GM23338 (cell line): ENCODE measurements around the gene DPT. TPM values are rescaled to one million over a fixed set of nuclear protein-coding genes. Genes with fewer than 3 reads are reported as not detected.

Experiments
- ATAC-seq: fragments of 200-7000 bp; cut with Tn5 transposase; 3 replicates; pipeline ENCODE4 v1.9.1; 2020
- DNase-seq: peaks from one replicate; pipeline ENCODE4 v3.0.0-alpha.2; 2015; ENCODE audit warnings: low spot score
- H2AFZ ChIP-seq: fragments of 200-600 bp; sonication (generic); 2 replicates; pipeline ENCODE4 v1.8.0; 2016; ENCODE audit warnings: antibody characterized with exemption, mild to moderate bottlenecking, moderate library complexity
- H3F3A ChIP-seq: fragments of 200-600 bp; sonication (generic); replicated peaks from 2 replicates; pipeline ENCODE4 v1.8.0; 2017; ENCODE audit warnings: antibody characterized with exemption, mixed run types, low read depth
- H3K27ac ChIP-seq: fragments of 200-600 bp; sonication (generic); 2 replicates; pipeline ENCODE4 v1.6.1; 2016; ENCODE audit warnings: low read depth
- H3K27me3 ChIP-seq: fragments of 200-600 bp; sonication (generic); 2 replicates; pipeline ENCODE4 v1.8.0; 2016; ENCODE audit warnings: mild to moderate bottlenecking, mixed run types, moderate library complexity; ENCODE audit not compliant: insufficient read depth
- H3K36me3 ChIP-seq: fragments of 200-600 bp; sonication (generic); 2 replicates; pipeline ENCODE4 v1.8.0; 2016; ENCODE audit warnings: mild to moderate bottlenecking; ENCODE audit not compliant: insufficient read depth
- H3K4me1 ChIP-seq: fragments of 200-600 bp; sonication (generic); 2 replicates; pipeline ENCODE4 v1.8.0; 2016; ENCODE audit warnings: mild to moderate bottlenecking, moderate library complexity; ENCODE audit not compliant: insufficient read depth
- H3K4me2 ChIP-seq: fragments of 200-600 bp; sonication (generic); 2 replicates; pipeline ENCODE4 v1.7.1; 2017; ENCODE audit warnings: mixed run types
- H3K4me3 ChIP-seq: fragments of 200-600 bp; sonication (generic); 2 replicates; pipeline ENCODE4 v1.6.1; 2016; ENCODE audit warnings: mixed run types
- H3K79me2 ChIP-seq: fragments of 200-600 bp; sonication (generic); replicated peaks from 2 replicates; pipeline ENCODE4 v1.8.0; 2017; ENCODE audit warnings: mild to moderate bottlenecking; ENCODE audit not compliant: insufficient read depth
- H3K9me2 ChIP-seq: fragments of 200-600 bp; sonication (generic); 2 replicates; pipeline ENCODE4 v1.8.0; 2017; ENCODE audit not compliant: insufficient read depth
- H4K20me1 ChIP-seq: fragments of 200-600 bp; sonication (generic); replicated peaks from 2 replicates; pipeline ENCODE4 v1.8.0; 2017; ENCODE audit warnings: mild to moderate bottlenecking; ENCODE audit not compliant: insufficient read depth
- H3K27ac Mint-ChIP-seq: 2 replicates; pipeline ENCODE4 v1.8.0; 2020; ENCODE audit warnings: inconsistent platforms, mild to moderate bottlenecking, moderate library complexity, mixed read lengths
- H3K27me3 Mint-ChIP-seq: 3 replicates; pipeline ENCODE4 v1.8.0; 2022; ENCODE audit warnings: low read depth, mild to moderate bottlenecking, moderate library complexity, mixed read lengths, inconsistent platforms; ENCODE audit not compliant: insufficient read depth, poor library complexity
- H3K36me3 Mint-ChIP-seq: 3 replicates; pipeline ENCODE4 v1.8.0; 2021; ENCODE audit warnings: low read depth, mild to moderate bottlenecking, inconsistent platforms, moderate library complexity, mixed read lengths
- H3K4me1 Mint-ChIP-seq: 3 replicates; pipeline ENCODE4 v1.8.0; 2020; ENCODE audit warnings: mild to moderate bottlenecking, inconsistent platforms, mixed read lengths
- H3K4me3 Mint-ChIP-seq: 3 replicates; pipeline ENCODE4 v1.8.0; 2021; ENCODE audit warnings: moderate library complexity, mild to moderate bottlenecking, inconsistent platforms, mixed read lengths
- H3K9me3 Mint-ChIP-seq: 3 replicates; pipeline ENCODE4 v1.8.0; 2020; ENCODE audit warnings: moderate library complexity, mild to moderate bottlenecking, inconsistent platforms, mixed read lengths
- CREB1 ChIP-seq: fragments of 250-450 bp; sonication (Bioruptor Pico); IDR thresholded peaks from 2 replicates; pipeline ENCODE4 v1.5.0; 2020; ENCODE audit warnings: low read depth, mild to moderate bottlenecking, moderate library complexity
- ETS1 ChIP-seq: IDR thresholded peaks from 2 replicates; pipeline ENCODE4 v1.6.1; 2016; ENCODE audit warnings: antibody characterized with exemption
- EZH2 ChIP-seq: fragments of 200-600 bp; sonication (generic); IDR thresholded peaks from one replicate; pipeline ENCODE4 v1.8.0; 2017; ENCODE audit warnings: antibody characterized with exemption, mild to moderate bottlenecking, low read depth; ENCODE audit not compliant: unreplicated experiment
- EZH2phosphoT487 ChIP-seq: fragments of 200-600 bp; sonication (generic); IDR thresholded peaks from one replicate; pipeline ENCODE4 v1.8.1; 2018; ENCODE audit warnings: antibody characterized with exemption; ENCODE audit not compliant: unreplicated experiment
- JUNB ChIP-seq: IDR thresholded peaks from one replicate; pipeline ENCODE4 v1.6.1; 2016; ENCODE audit warnings: antibody characterized with exemption; ENCODE audit not compliant: unreplicated experiment
- NANOG ChIP-seq: IDR thresholded peaks from 2 replicates; pipeline ENCODE4 v1.6.1; 2016; ENCODE audit warnings: antibody characterized with exemption, borderline replicate concordance
- POLR2AphosphoS5 ChIP-seq: IDR thresholded peaks from 2 replicates; pipeline ENCODE4 v1.6.1; 2016; ENCODE audit warnings: antibody characterized with exemption, low read depth
- REST ChIP-seq: IDR thresholded peaks from one replicate; pipeline ENCODE4 v1.6.1; 2018; ENCODE audit warnings: antibody characterized with exemption; ENCODE audit not compliant: unreplicated experiment
- STAT1 ChIP-seq: IDR thresholded peaks from one replicate; pipeline ENCODE4 v1.6.1; 2016; ENCODE audit warnings: antibody characterized with exemption; ENCODE audit not compliant: unreplicated experiment
- ZNF114 ChIP-seq: fragments of 250-450 bp; sonication (Bioruptor Pico); IDR thresholded peaks from 2 replicates; pipeline ENCODE4 v1.5.0; 2020; ENCODE audit warnings: mild to moderate bottlenecking, moderate library complexity
- ZNF331 ChIP-seq: fragments of 250-450 bp; sonication (Bioruptor Pico); IDR thresholded peaks from 2 replicates; pipeline ENCODE4 v1.5.0; 2020; ENCODE audit warnings: low read depth, mild to moderate bottlenecking, moderate library complexity
- ZNF462 ChIP-seq: fragments of 250-450 bp; sonication (Bioruptor Pico); IDR thresholded peaks from 2 replicates; pipeline ENCODE4 v1.5.0; 2020; ENCODE audit warnings: mild to moderate bottlenecking, moderate library complexity
- polyA plus RNA-seq: library from polyadenylated mRNA; unstranded; fragments of >200 nt; fragmentation: Nextera tagmentation; extraction: Ambion mirVana; gene quantifications from 2 replicates; pipeline ENCODE4 v1.2.1, GENCODE V29; 2016
- total RNA-seq: library from RNA; depleted of rRNA; stranded (reverse); fragments of >200 nt; shearing (Covaris generic); gene quantifications from 2 replicates; pipeline ENCODE4 v1.2.3, GENCODE V29; 2014

The DPT gene
- total and polyA plus RNA-seq, 2 experiments from 2014 or later, result not detected

- no peaks in the 10 kb centered on the region for H3K9me3 Mint-ChIP-seq
- Histone ChIP-seq H3K4me3 (no peak overlapping the region), H3K27ac (no peak overlapping the region), H3K79me2 (no peaks in the 10 kb centered on the region), H3K4me1 (no peaks in the 10 kb centered on the region), H3K4me2 (no peak overlapping the region), H3K27me3 (no peaks in the 10 kb centered on the region), H3K9me2 (no peaks in the 10 kb centered on the region), H2AFZ (no peak overlapping the region), H3K36me3 (no peaks in the 10 kb centered on the region), H3F3A (no peaks in the 10 kb centered on the region), H4K20me1 (no peaks in the 10 kb centered on the region)
- no peak for TF ChIP-seq EZH2
- H3K27me3 Mint-ChIP-seq, result peaks cover 1% of the 10 kb centered on the region
- H3K27ac Mint-ChIP-seq, result no peak overlapping the region; the same call in 1 of the 2 replicates
- no peak overlapping the region for H3K4me3 Mint-ChIP-seq
- no peaks in the 10 kb centered on the region for H3K4me1 Mint-ChIP-seq
- ATAC-seq (no peak), DNase-seq (no peak)
- no peaks in the 10 kb centered on the region for H3K36me3 Mint-ChIP-seq
Measured at GRCh38 chr1:168734271-168734670, 5.3 kb upstream of the DPT start.

GRCh38 chr1:168733241-168733640, 4.2 kb upstream of the DPT start:
- Histone ChIP-seq H3K4me3 (no peak overlapping the region), H3K36me3 (no peaks in the 10 kb centered on the region), H3K27me3 (no peaks in the 10 kb centered on the region), H3K79me2 (no peaks in the 10 kb centered on the region), H3K4me1 (no peaks in the 10 kb centered on the region), H3K4me2 (no peak overlapping the region), H4K20me1 (no peaks in the 10 kb centered on the region), H3F3A (no peaks in the 10 kb centered on the region), H2AFZ (no peak overlapping the region), H3K9me2 (no peaks in the 10 kb centered on the region), H3K27ac (no peak overlapping the region)
- ATAC-seq (no peak), DNase-seq (no peak)
- Mint-ChIP-seq H3K9me3 (no peaks in the 10 kb centered on the region), H3K4me3 (no peak overlapping the region), H3K27me3 (peaks cover 1% of the 10 kb centered on the region), H3K36me3 (no peaks in the 10 kb centered on the region), H3K4me1 (no peaks in the 10 kb centered on the region), H3K27ac (no peak overlapping the region)
- TF ChIP-seq ZNF114 (CRISPR knock-in tag) (no peak), STAT1 (no peak), ETS1 (no peak), EZH2 (no peak), ZNF331 (CRISPR knock-in tag) (no peak), EZH2phosphoT487 (no peak), ZNF462 (CRISPR knock-in tag) (no peak), NANOG (no peak), CREB1 (CRISPR knock-in tag) (no peak), REST (no peak), POLR2AphosphoS5 (no peak), JUNB (no peak)
